ENCODE data around the gene MYOM1.

MYOM1 gene

DNA sequence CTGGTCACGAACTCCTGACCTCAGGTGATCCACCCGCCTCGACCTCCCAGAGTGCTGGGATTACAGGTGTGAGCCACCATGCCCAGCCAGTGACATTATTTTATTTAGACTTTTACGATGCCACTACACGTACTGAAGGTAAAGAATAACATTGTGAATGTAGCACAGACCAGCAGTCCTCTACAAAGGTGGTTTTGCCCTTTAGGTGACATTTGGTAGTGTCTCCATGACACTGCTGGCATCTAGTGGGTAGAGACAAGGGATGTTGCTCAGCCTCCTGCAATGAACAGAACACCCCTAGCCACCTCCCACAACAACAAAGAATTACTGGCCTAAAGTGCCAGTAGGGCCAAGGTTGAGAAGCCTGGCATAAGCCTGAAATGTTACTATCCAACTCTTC is 69.5 kb downstream of the MYOM1 start:
- Histone ChIP-seq H3K9me2 (replicated peaks; ENCODE audit: insufficient read depth, low read length) (no peaks in the 10 kb centered on the region), H3K9ac (ENCODE audit: low read length) (no peak overlapping the region), H3K4me3 (ENCODE audit: low read length) (no peak overlapping the region), H3K4me1 (ENCODE audit: low read length) (no peaks in the 10 kb centered on the region), H3K27ac (ENCODE audit: low read length) (no peak overlapping the region), H3K9me3 (replicated peaks; ENCODE audit: insufficient read depth, low read length) (no peaks in the 10 kb centered on the region), H2AFZ (ENCODE audit: low read length) (no peak overlapping the region), H3F3A (ENCODE audit: insufficient read depth, low read length) (no peaks in the 10 kb centered on the region), H4K20me1 (ENCODE audit: insufficient read depth, low read length) (no peaks in the 10 kb centered on the region), H3K4me2 (ENCODE audit: low read depth, low read length) (no peak overlapping the region), H3K79me2 (ENCODE audit: low read length) (no peaks in the 10 kb centered on the region), H3K36me3 (replicated peaks; ENCODE audit: insufficient read depth, low read length) (no peaks in the 10 kb centered on the region), H3K27me3 (replicated peaks; ENCODE audit: insufficient read depth, low read length) (no peaks in the 10 kb centered on the region)
- TF ChIP-seq EZH2 (optimal IDR thresholded peaks at IDR 0.05; ENCODE audit: low read depth, low read length) (no peak), EZH2phosphoT487 (IDR thresholded peaks at IDR 0.05; ENCODE audit: low read length) (no peak)
- DNase-seq, result no peak

DNA sequence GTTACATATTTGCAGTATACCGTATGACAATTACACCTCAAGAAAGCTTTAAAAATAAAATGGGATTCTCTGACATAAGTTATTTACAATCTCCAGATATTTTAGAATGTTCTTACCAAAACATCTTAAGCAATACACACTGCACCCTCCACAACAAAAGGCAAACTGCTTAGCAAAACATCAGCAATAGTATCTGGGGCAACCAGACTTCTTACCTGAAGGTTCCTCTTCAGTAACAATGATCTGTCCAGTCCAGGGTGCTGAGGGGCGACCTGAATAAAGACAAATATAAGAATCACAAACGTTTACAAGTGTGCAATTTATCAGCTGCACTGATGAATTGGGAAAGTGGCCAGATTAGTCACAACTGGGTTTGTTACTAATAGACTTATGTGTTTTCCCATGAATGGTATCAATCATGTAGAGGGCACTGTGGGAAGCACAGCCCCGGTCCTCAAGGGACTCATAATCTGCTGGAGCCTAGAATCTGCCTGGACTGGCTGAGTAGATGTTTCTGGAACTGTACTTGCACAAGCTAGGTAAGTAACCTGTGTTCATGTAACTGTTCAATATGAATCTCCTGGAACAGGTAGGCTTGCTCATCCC is 70.7 kb downstream of the MYOM1 start:
- Histone ChIP-seq H2AFZ (ENCODE audit: low read length) (no peak overlapping the region), H3K9me2 (replicated peaks; ENCODE audit: insufficient read depth, low read length) (no peaks in the 10 kb centered on the region), H4K20me1 (ENCODE audit: insufficient read depth, low read length) (no peaks in the 10 kb centered on the region), H3K4me3 (ENCODE audit: low read length) (no peak overlapping the region), H3K27me3 (replicated peaks; ENCODE audit: insufficient read depth, low read length) (no peaks in the 10 kb centered on the region), H3K9ac (ENCODE audit: low read length) (no peak overlapping the region), H3K36me3 (replicated peaks; ENCODE audit: insufficient read depth, low read length) (no peaks in the 10 kb centered on the region), H3K9me3 (replicated peaks; ENCODE audit: insufficient read depth, low read length) (no peaks in the 10 kb centered on the region), H3K4me1 (ENCODE audit: low read length) (no peaks in the 10 kb centered on the region), H3K79me2 (ENCODE audit: low read length) (no peaks in the 10 kb centered on the region), H3K4me2 (ENCODE audit: low read depth, low read length) (no peak overlapping the region), H3K27ac (ENCODE audit: low read length) (no peak overlapping the region), H3F3A (ENCODE audit: insufficient read depth, low read length) (no peaks in the 10 kb centered on the region)
- TF ChIP-seq EZH2 (optimal IDR thresholded peaks at IDR 0.05; ENCODE audit: low read depth, low read length), result no peak
- no peak for TF ChIP-seq EZH2phosphoT487 (IDR thresholded peaks at IDR 0.05; ENCODE audit: low read length)
- TF ChIP-seq, protein P1, sequence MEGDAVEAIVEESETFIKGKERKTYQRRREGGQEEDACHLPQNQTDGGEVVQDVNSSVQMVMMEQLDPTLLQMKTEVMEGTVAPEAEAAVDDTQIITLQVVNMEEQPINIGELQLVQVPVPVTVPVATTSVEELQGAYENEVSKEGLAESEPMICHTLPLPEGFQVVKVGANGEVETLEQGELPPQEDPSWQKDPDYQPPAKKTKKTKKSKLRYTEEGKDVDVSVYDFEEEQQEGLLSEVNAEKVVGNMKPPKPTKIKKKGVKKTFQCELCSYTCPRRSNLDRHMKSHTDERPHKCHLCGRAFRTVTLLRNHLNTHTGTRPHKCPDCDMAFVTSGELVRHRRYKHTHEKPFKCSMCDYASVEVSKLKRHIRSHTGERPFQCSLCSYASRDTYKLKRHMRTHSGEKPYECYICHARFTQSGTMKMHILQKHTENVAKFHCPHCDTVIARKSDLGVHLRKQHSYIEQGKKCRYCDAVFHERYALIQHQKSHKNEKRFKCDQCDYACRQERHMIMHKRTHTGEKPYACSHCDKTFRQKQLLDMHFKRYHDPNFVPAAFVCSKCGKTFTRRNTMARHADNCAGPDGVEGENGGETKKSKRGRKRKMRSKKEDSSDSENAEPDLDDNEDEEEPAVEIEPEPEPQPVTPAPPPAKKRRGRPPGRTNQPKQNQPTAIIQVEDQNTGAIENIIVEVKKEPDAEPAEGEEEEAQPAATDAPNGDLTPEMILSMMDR (IDR thresholded peaks at IDR 0.05; ENCODE audit: low read length), result no peak
- no peak for DNase-seq

DNA sequence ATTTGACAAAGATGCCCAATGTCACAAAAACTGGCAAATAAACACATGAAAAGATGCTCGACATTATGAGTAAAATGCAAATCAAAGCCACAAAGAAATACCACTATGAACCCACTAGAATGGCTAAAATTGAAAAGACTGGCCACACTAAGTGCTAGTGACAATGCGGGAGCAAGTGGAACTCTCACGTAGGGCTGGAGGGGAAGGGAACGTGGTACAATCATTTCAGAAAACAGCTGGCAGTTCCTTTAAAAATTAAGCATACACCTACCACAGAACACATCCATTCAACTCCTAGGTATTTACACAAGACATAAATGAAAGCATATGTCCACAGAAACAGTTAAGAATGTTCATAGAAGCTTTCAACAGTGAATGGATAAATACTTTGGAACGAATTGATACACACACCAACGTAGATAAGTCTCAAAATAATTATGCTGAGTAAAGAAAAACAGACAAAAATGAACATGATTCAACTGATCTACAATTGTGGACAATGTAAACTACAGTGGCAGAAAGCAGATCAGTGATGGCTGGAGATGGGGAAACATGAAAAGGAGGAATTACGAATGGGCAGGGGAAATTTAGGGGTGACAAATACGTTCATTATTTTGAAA is 71.7 kb downstream of the MYOM1 start:
- H3K9me3 ChIP-seq (replicated peaks; ENCODE audit: insufficient read depth, low read length), result no peaks in the 10 kb centered on the region
- H3K4me1 ChIP-seq (ENCODE audit: low read length), result no peaks in the 10 kb centered on the region
- no peak for DNase-seq
- no peaks in the 10 kb centered on the region for H3K79me2 ChIP-seq (ENCODE audit: low read length)
- H3K9me2 ChIP-seq (replicated peaks; ENCODE audit: insufficient read depth, low read length), result no peaks in the 10 kb centered on the region
- no peak overlapping the region for H3K27ac ChIP-seq (ENCODE audit: low read length)
- H3K9ac ChIP-seq (ENCODE audit: low read length), result no peak overlapping the region
- TF ChIP-seq, protein P1 (IDR thresholded peaks at IDR 0.05; ENCODE audit: low read length), result no peak
- TF ChIP-seq EZH2 (optimal IDR thresholded peaks at IDR 0.05; ENCODE audit: low read depth, low read length), result no peak
- TF ChIP-seq EZH2phosphoT487 (IDR thresholded peaks at IDR 0.05; ENCODE audit: low read length), result no peak
- no peaks in the 10 kb centered on the region for H3K36me3 ChIP-seq (replicated peaks; ENCODE audit: insufficient read depth, low read length)
- no peak overlapping the region for H3K4me2 ChIP-seq (ENCODE audit: low read depth, low read length)
- H2AFZ ChIP-seq (ENCODE audit: low read length), result no peak overlapping the region
- H3K27me3 ChIP-seq (replicated peaks; ENCODE audit: insufficient read depth, low read length), result no peaks in the 10 kb centered on the region
- no peaks in the 10 kb centered on the region for H3F3A ChIP-seq (ENCODE audit: insufficient read depth, low read length)
- H3K4me3 ChIP-seq (ENCODE audit: low read length), result no peak overlapping the region
- H4K20me1 ChIP-seq (ENCODE audit: insufficient read depth, low read length), result no peaks in the 10 kb centered on the region

Data from MM.1S (cell line).